Stomach (tissue), 4 donors: Measurements from ENCODE around the gene SMCO2.

ENCODE experiments used
- CTCF ChIP-seq, 7 experiments: fragments of 450-650 bp in 4 of 7; fragments of 200-600 bp in 3 of 7; sonication (generic) in 3 of 7; IDR thresholded peaks; one replicate each; pipeline ENCODE4 v1.5.1; 2016 to 2019; ENCODE audit warnings: antibody characterized with exemption in 7 of 7, control low read depth in 2 of 7, mild to moderate bottlenecking in 1 of 7
- POLR2A ChIP-seq, 4 donors: fragments of 450-650 bp; IDR thresholded peaks; one replicate each; pipeline ENCODE4 v1.6.1; 2016; ENCODE audit warnings: antibody characterized with exemption in 4 of 4, control low read depth in 2 of 4, mild to moderate bottlenecking in 1 of 4, moderate library complexity in 1 of 4
- POLR2AphosphoS5 ChIP-seq, 3 donors: sonication (generic); formaldehyde crosslinking; IDR thresholded peaks; one replicate each; pipeline ENCODE4 v1.6.1; 2016; ENCODE audit warnings: antibody characterized with exemption in 3 of 3

GRCh38 chr12:27523305-27523641 lies 76.7 kb downstream of the SMCO2 start:
- TF ChIP-seq CTCF (IDR thresholded peaks at IDR 0.05), result no peak
- no peak for TF ChIP-seq POLR2A (IDR thresholded peaks at IDR 0.05)
- no peak for TF ChIP-seq POLR2AphosphoS5 (IDR thresholded peaks at IDR 0.05)
